ENCODE measurements around the gene IPO8.
"Not testable (repeated sequence)": the region's sequence is repeated elsewhere in the genome, so short reads cannot be mapped to it uniquely, and the experiment has no call there.

Gene IPO8

GRCh38 chr12:30687265-30687986 lies 8.2 kb downstream of the IPO8 start:
- no peak for DNase-seq

- DNase-seq, result no peak
These were observed 16.4 kb downstream of the IPO8 start for GRCh38 chr12:30679241-30679640.

- no peak for DNase-seq
These were observed 17.4 kb downstream of the IPO8 start for GRCh38 chr12:30678221-30678620.

- no peak for DNase-seq
These were observed 34.5 kb downstream of the IPO8 start for GRCh38 chr12:30661210-30661609.

GRCh38 chr12:30652034-30652696 lies 43.5 kb downstream of the IPO8 start:
- DNase-seq, result no peak

GRCh38 chr12:30646821-30647220 lies 48.8 kb downstream of the IPO8 start:
- no peak for DNase-seq

DNA sequence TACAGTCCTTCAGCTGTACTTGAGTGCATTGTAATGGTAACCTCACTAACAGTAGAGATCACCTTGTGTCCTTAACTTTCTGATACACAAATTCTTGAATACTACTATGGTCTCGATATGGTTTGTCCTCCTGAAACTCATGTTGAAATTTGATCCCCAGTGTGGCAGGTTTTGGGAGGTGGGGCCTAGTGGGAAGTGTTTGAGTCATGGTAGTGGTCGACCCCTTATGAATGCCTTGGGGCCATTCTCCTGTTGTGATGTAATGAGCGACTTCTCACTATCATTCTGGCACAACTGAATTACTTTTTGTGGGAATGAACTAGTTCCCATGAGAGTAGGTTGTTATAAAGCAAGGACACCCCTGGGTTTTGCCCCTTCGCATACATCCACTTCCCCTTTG lies 52.3 kb downstream of the IPO8 start:
- DNase-seq, result no peak

DNA sequence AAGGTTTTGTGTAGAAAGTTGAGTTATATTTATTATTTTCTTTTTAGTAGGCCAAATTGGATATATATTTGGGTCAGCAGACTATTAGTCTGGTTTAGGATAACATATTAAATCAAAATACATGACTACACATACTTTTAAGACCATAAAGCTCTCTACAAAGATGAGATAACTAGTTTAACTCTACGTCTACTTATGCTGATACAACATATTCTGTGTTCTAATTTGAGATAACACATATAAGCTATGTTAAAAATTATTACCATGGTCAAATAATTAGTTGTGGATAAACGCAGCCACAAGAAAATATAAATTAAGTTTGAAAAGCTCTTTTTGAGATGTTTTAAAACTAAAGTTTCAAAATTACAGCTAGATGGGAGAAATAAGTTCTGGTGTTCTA lies 55.3 kb downstream of the IPO8 start:
- DNase-seq, result no peak

DNA sequence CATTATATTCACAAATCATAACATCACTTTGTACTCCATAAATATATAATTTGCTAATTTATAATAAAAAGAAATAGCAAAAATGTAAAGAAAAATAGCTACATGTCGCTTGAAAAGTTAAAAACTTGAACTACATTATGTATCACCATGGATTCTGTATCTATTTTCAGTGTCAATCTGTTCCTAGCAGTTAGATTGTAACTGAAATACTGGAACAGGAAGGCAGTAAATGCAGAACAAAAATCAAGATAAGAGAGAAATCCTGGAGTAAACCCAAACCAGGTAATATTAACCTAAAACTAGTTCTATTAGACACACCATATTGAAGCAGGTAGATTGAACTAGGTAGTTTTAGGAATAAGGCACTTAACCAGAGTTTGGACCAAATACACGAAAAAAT lies 60.3 kb downstream of the IPO8 start:
- DNase-seq, result no peak

DNA sequence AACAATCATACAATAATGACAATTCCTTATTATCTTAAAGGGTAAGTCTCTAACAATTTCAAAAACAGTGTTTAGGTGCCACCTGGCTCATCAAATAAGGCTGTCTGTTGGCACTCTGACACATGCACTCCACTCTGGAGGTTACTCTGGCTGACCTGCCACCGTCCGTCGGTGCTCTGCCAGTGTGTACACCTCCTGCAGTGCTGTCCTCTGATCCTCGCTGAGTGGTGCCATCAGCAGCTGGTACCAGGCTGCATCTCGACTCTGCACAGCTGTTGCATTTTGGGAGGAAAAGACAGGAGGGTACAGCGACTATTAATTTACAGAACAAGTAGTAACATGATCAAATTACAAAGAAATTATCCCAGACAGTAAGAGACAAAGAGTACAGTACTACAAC lies 63.9 kb downstream of the IPO8 start:
- DNase-seq, result no peak

- DNase-seq, result no peak
These were observed 64.7 kb downstream of the IPO8 start for GRCh38 chr12:30630979-30631285.

GRCh38 chr12:30630076-30630978 lies 65.3 kb downstream of the IPO8 start:
- DNase-seq, result no peak

GRCh38 chr12:30626847-30627246 lies 68.8 kb downstream of the IPO8 start:
- no peak for DNase-seq

DNA sequence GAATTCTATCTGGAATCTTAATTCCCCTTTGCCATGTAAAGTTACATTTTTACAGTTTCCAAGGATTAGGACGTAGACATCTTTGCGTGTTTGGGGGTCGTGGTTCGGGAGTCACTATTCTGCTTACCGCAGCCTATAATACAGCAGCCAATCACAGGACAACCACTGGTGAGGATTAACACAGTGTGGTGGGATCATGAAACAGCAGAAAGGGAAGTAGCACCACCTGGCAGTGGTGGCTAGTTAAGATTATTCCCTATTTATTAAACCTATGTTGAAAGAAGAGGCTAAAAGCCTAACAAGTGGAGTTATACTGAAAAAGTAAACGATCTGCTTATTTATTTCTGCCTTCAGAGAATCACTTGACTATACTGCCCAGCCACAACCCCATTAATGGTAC lies 71.7 kb downstream of the IPO8 start:
- DNase-seq, result no peak

DNA sequence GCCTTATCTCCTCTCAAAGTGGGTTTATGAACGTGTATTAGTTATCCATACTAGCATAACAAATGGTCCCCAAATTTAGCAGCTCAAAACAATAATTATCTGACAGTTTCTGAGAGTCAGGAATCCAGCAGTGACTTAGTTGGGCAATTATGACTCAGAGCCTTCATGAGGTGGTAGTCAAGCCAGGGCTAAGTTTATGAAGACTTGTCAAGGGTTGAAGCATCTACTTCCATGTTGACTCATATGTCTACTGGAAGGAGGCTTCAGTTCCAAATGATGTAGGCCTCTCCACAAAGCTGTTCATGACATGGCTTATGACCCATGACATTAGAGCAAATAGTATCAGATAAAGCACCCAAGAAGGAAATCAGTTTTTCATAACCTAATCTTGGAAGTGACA lies 73.2 kb downstream of the IPO8 start:
- DNase-seq, result no peak

- not testable (repeated sequence) for DNase-seq
These were observed 73.9 kb downstream of the IPO8 start for GRCh38 chr12:30621663-30622241.

DNA sequence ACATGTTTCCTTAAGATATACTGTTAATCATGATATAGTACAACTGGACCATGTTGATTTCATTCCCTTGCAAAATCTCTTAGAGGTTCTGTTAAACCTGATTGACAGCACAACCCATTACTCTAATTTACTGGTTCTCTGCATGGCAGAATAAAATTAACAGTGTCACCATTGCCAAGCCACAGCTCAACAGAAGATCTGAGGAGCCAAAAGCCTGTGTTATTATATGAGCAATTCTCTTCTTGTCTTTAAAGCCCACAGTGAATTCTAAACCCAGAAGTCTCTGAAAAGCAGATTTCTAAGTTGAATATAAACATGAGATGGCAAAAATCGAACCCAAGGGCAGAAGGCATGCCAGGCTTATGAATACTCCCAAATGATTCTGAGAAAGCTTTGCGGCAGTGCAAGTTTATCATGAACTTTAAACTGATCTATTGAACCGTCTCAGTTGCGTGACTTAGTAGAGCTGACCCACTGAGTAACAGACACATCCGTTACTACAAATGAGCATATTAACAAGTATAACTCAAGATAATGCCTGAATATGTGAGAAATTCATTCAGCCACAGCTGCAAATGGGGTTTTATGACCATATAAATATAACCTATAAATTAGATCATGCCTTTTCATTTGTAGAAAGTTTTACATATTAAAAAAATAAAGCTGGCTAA lies 78.2 kb downstream of the IPO8 start:
- no peak for DNase-seq

GRCh38 chr12:30614031-30614430 lies 81.6 kb downstream of the IPO8 start:
- no peak for DNase-seq

GRCh38 chr12:30613119-30613830 lies 82.4 kb downstream of the IPO8 start:
- no peak for DNase-seq

DNA sequence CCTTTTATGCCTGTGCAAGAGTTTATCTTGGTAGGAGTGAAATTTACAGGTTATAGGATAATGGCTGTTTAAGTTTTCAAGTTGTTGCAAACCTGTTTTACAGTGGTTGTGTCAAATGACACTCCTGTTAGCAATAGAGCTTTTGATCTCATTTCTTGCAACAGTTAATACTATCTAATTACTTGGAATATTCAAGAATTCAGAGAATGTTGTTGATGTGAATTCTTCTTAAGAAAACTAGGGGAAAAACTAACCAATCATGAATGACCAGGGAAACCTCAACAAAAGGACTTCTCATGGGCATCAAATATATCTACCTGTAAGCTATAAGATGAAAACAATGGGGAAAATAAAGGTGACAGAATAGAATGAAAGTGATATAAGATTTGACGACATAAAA lies 85.0 kb downstream of the IPO8 start:
- no peak for DNase-seq

- DNase-seq, result not testable (repeated sequence)
These were observed 85.8 kb downstream of the IPO8 start for GRCh38 chr12:30609819-30610218.

DNA sequence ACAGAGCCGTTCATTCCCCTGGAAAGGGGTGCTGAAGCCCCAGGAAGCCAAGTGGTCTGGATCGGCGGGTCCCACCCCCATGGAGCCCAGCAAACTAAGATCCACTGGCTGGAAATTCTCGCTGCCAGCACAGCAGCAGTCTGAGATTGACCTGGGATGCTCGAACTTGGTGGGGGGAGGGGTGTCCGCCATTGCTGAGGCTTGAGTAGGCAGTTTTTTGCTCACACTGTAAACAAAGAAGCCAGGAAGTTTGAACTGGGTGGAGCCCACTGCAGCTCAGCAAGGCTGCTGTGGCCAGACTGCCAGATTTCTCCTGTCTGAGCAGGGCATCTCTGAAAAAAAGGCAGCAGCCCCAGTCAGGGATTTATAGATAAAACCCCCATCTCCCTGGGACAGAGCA lies 91.4 kb downstream of the IPO8 start:
- not testable (repeated sequence) for DNase-seq

Data from CD4-positive, alpha-beta T cell treated with Interleukin-17A for 1 hour (primary cell).